A673 (cell line): ENCODE measurements around the gene GMCL2. TPM values are rescaled to one million over a fixed set of nuclear protein-coding genes. Genes with fewer than 3 reads are reported as not detected.
A peak's percentile ranks its signal among the peaks of the same experiment; 100 is the strongest.
"Not testable (repeated sequence)": the region's sequence is repeated elsewhere in the genome, so short reads cannot be mapped to it uniquely, and the experiment has no call there.

Experiments used
- BruUV-seq: library from RNA; stranded (reverse); fragments of 400-500 nt; replicated peaks from 2 replicates; lab custom pipeline; 2021; lab: Mats Ljungman, UMichigan
- CTCF ChIA-PET: fragments of 300-600 bp; sonication (Branson Sonifier 250); formaldehyde crosslinking; loops from one replicate; lab custom pipeline; 2022; ENCODE audit warnings: antibody characterized with exemption; lab: Charles Lee
- POLR2A ChIA-PET: fragments of 300-600 bp; sonication (Branson Sonifier 250); formaldehyde crosslinking; loops from one replicate; lab custom pipeline; 2022; ENCODE audit warnings: antibody characterized with exemption; ENCODE audit not compliant: low non-redundant PET; lab: Charles Lee
- DNase-seq: peaks from one replicate; pipeline ENCODE4 v3.0.0-alpha.2; 2015; ENCODE audit warnings: low spot score
- H3K27ac ChIP-seq: fragments of 200-600 bp; sonication (generic); 2 replicates; pipeline ENCODE4 v1.5.1; 2016; ENCODE audit warnings: mixed run types, low read depth, mild to moderate bottlenecking, mixed read lengths, antibody characterized with exemption, low read length; ENCODE audit not compliant: poor library complexity, severe bottlenecking
- H3K27me3 ChIP-seq: fragments of 200-600 bp; sonication (generic); replicated peaks from 2 replicates; pipeline ENCODE4 v1.6.1; 2017; ENCODE audit warnings: mixed run types, low read depth, mild to moderate bottlenecking, mixed read lengths, antibody characterized with exemption, low read length; ENCODE audit not compliant: insufficient read depth, poor library complexity
- H3K36me3 ChIP-seq: fragments of 200-600 bp; sonication (generic); 2 replicates; pipeline ENCODE4 v1.6.1; 2016; ENCODE audit warnings: mixed run types, mild to moderate bottlenecking, mixed read lengths, antibody characterized with exemption, low read length; ENCODE audit not compliant: insufficient read depth, poor library complexity, severe bottlenecking
- H3K4me1 ChIP-seq: fragments of 200-600 bp; sonication (generic); 2 replicates; pipeline ENCODE4 v1.6.1; 2017; ENCODE audit warnings: mixed run types, mild to moderate bottlenecking, mixed read lengths, antibody characterized with exemption, low read length; ENCODE audit not compliant: insufficient read depth, poor library complexity, severe bottlenecking
- H3K4me3 ChIP-seq: fragments of 200-600 bp; sonication (generic); 2 replicates; pipeline ENCODE4 v1.5.1; 2016; ENCODE audit warnings: low read depth, mixed run types, mild to moderate bottlenecking, mixed read lengths, low read length; ENCODE audit not compliant: poor library complexity, severe bottlenecking
- H3K9me3 ChIP-seq: fragments of 200-600 bp; sonication (generic); 2 replicates; pipeline ENCODE4 v1.6.1; 2016; ENCODE audit warnings: mixed run types, low read depth, mild to moderate bottlenecking, mixed read lengths, antibody characterized with exemption, low read length; ENCODE audit not compliant: poor library complexity, severe bottlenecking
- EZH2 ChIP-seq: fragments of 200-600 bp; sonication (generic); IDR thresholded peaks from 2 replicates; pipeline ENCODE4 v1.6.1; 2017; ENCODE audit warnings: borderline replicate concordance, low read depth, mild to moderate bottlenecking, mixed read lengths, antibody characterized with exemption, low read length; ENCODE audit not compliant: poor library complexity, severe bottlenecking
- intact Hi-C: fragments of 100-400 bp; cut with micrococcal nuclease; formaldehyde crosslinking; loops from one replicate; pipeline ENCODE4 v1.10.0; 2022; ENCODE audit not compliant: unreplicated experiment
- total RNA-seq: library from RNA; stranded (reverse); gene quantifications from 2 replicates; pipeline ENCODE4 v1.2.3, GENCODE V29; 2021
- TF ChIP-seq, protein P1 (sequence below): fragments of 300-800, 200-600 bp; sonication (generic); conservative IDR thresholded peaks from 2 replicates; pipeline ENCODE4 v1.5.1; 2017; ENCODE audit warnings: low read depth, mild to moderate bottlenecking, antibody characterized with exemption, low read length, moderate library complexity, mixed read lengths

Gene GMCL2
- total RNA-seq, 1 experiment from 2014 or later: not detected

DNA sequence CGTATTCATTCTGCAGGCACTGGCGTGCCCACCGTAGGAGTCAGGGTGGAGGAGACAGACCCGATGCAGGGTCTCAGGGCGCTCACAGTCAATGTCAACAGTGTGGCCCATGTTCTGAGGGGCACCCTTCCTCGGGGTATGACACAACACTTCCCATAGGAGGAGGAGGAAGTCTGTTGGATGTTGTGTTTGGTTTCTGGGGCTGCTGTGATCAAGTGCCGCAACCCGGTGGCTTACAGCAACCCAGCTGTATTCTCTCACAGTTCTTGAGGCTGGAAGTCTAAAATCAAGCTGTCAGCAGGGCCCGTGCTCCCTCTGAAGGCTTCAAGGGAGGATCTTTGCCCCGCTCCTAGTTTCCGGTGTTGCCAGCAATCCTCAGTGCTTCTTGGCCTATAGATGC, 11.5 kb upstream of the GMCL2 start:
- ChIA-PET CTCF (no interaction called here), POLR2A (no interaction called here)
- no peak for DNase-seq
- H3K4me3 ChIP-seq: no peak overlapping the region
- no peaks in the 10 kb centered on the region for H3K4me1 ChIP-seq
- BruUV-seq: no TSS peak
- no peak for TF ChIP-seq EZH2
- TF ChIP-seq, protein P1, sequence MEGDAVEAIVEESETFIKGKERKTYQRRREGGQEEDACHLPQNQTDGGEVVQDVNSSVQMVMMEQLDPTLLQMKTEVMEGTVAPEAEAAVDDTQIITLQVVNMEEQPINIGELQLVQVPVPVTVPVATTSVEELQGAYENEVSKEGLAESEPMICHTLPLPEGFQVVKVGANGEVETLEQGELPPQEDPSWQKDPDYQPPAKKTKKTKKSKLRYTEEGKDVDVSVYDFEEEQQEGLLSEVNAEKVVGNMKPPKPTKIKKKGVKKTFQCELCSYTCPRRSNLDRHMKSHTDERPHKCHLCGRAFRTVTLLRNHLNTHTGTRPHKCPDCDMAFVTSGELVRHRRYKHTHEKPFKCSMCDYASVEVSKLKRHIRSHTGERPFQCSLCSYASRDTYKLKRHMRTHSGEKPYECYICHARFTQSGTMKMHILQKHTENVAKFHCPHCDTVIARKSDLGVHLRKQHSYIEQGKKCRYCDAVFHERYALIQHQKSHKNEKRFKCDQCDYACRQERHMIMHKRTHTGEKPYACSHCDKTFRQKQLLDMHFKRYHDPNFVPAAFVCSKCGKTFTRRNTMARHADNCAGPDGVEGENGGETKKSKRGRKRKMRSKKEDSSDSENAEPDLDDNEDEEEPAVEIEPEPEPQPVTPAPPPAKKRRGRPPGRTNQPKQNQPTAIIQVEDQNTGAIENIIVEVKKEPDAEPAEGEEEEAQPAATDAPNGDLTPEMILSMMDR: no peak
- no peaks in the 10 kb centered on the region for H3K36me3 ChIP-seq
- intact Hi-C loops: no loop called here
- H3K27ac ChIP-seq: no peak overlapping the region
- no peaks in the 10 kb centered on the region for H3K27me3 ChIP-seq
- H3K9me3 ChIP-seq: no peaks in the 10 kb centered on the region

DNA sequence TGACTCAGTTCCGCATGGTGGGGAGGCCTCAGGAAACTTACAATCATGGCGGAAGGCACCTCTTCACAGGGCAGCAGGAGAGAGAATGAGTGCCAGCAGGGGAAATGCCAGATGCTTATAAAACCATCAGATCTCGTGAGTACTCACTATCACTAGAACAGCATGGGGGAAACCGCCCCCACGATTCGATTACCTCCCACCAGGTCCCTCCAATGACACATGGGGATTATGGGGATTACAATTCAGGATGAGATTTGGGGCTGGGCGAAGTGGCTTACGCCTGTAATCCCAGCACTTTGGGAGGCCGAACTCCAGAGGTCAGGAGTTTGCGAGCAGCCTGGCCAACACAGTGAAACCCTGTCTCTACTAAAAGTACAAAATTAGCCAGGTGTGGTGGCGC, 11.0 kb upstream of the GMCL2 start:
- DNase-seq, CTCF ChIA-PET, H3K27ac ChIP-seq, H3K27me3 ChIP-seq, H3K4me3 ChIP-seq, intact Hi-C loops, POLR2A ChIA-PET, H3K4me1 ChIP-seq, H3K9me3 ChIP-seq, H3K36me3 ChIP-seq, BruUV-seq: not testable (repeated sequence)

DNA sequence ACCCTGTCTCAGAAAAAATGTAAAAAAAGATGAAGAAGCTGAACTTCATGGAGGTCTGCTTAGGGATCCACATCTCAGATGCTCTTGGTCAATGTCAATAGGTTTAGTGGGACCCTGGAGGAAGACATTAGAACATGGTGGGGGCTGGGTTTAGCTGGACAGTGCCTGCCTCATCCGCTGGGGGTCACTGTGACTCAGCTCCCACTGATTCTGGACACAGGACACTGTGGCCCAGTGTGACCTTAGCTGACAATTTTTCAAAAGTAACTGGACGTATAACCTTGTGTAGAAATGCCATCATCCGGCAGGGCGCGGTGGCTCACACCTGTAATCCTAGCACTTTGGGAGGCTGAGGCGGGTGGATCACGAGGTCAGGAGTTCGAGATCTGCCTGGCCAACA, 9.8 kb upstream of the GMCL2 start:
- POLR2A ChIA-PET: no interaction called here
- intact Hi-C loops: no loop called here
- DNase-seq: no peak
- no TSS peak for BruUV-seq
- H3K4me1 ChIP-seq: no peaks in the 10 kb centered on the region
- TF ChIP-seq EZH2: no peak
- TF ChIP-seq, protein P1: peak; percentile 32; the same call in 1 of the 2 replicates
- CTCF ChIA-PET: no interaction called here
- H3K4me3 ChIP-seq: no peak overlapping the region
- H3K27ac ChIP-seq: no peak overlapping the region
- no peaks in the 10 kb centered on the region for H3K36me3 ChIP-seq
- H3K27me3 ChIP-seq: no peaks in the 10 kb centered on the region
- H3K9me3 ChIP-seq: no peaks in the 10 kb centered on the region

DNA sequence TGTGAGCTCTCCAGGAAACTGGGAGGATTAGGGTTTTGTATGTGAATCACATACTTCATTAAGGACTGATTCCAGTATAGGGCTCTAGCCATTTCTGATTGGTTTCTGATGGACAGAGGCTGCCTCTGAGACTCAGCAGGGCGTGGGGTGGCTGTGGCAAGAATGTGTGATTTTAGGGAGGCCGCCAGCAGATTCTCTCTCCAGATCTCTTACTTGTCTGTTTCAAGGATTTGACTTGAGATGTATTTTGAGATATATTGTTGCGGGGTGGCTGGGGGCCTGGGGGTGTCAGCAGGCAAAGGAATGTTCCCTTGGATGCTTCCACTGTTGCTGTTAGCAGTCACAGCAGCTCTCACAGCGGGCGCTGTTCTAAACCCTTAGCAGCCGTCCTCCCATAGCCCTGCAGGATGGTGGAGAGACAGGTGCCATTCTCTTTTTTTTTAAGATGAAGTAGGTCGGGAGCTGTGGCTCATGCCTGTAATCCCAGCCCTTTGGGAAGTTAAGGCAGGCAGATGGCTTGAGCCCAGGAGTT, 9.2 kb upstream of the GMCL2 start:
- ChIA-PET CTCF (no interaction called here), POLR2A (no interaction called here)
- TF ChIP-seq, protein P1: no peak
- no peak for TF ChIP-seq EZH2

More for the DNA sequence above, 9.2 kb upstream of the GMCL2 start:
- Histone ChIP-seq H3K9me3 (no peaks in the 10 kb centered on the region), H3K27me3 (no peaks in the 10 kb centered on the region), H3K36me3 (no peaks in the 10 kb centered on the region), H3K27ac (no peak overlapping the region), H3K4me1 (no peaks in the 10 kb centered on the region), H3K4me3 (no peak overlapping the region)
- no TSS peak for BruUV-seq
- intact Hi-C loops: no loop called here
- DNase-seq: no peak
